ENCODE results near the gene CSTPP1. TPM values are rescaled to one million over a fixed set of nuclear protein-coding genes. Genes with fewer than 3 reads are reported as not detected.
"Not testable (repeated sequence)": the region's sequence is repeated elsewhere in the genome, so short reads cannot be mapped to it uniquely, and the experiment has no call there.

Gene CSTPP1
- total RNA-seq, 1 donor from 2014 or later: 29.6 TPM

DNA sequence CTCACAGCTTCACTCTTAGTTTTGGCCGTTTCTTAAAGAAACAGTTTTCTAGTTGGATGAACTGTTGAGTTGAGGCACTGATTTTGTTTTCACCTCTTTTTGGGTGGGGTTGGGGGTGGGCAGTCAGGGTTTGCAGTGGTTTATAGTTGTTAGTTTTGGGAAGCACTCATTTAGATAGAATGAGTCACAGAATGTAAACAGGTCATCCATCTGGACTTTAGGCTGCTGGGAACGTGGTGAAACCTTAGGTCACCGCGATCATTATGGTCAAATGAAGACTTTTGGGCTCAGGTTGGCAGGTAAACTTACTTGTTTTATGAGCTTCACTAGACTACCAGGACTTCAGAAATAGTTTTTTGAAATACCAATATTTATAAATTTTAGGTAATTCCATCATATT, 48.4 kb downstream of the CSTPP1 start:
- no peak overlapping the region for H3K9ac ChIP-seq (ENCODE audit: low read length)
- H3K9me3 Mint-ChIP-seq (ENCODE audit: unreplicated experiment): no peaks in the 10 kb centered on the region
- DNase-seq (ENCODE audit: low read depth) (no peak), FAIRE-seq (no peak)
- H3K4me3 Mint-ChIP-seq (ENCODE audit: unreplicated experiment): no peak overlapping the region
- H3K4me2 ChIP-seq (ENCODE audit: low read length): no peak overlapping the region
- H3K4me3 ChIP-seq (ENCODE audit: insufficient read depth, low read depth, low read length): no peak overlapping the region
- peaks cover 4% of the 10 kb centered on the region for H3K36me3 Mint-ChIP-seq (ENCODE audit: low read depth, unreplicated experiment)
- H3K79me2 ChIP-seq (ENCODE audit: insufficient read depth, low read length): peaks cover 3% of the 10 kb centered on the region
- H4K20me1 ChIP-seq (ENCODE audit: insufficient read depth, low read length): no peaks in the 10 kb centered on the region
- H3K36me3 ChIP-seq (ENCODE audit: insufficient read depth, low read length): peaks cover 2% of the 10 kb centered on the region
- H3K27ac ChIP-seq (ENCODE audit: low read depth, low read length): no peak overlapping the region
- H3K27me3 Mint-ChIP-seq (ENCODE audit: low read depth, unreplicated experiment): no peaks in the 10 kb centered on the region
- no peaks in the 10 kb centered on the region for H3K4me1 ChIP-seq (ENCODE audit: insufficient read depth, low read length)
- no peaks in the 10 kb centered on the region for H3K27me3 ChIP-seq (ENCODE audit: insufficient read depth, low read length)
- H3K27ac Mint-ChIP-seq (ENCODE audit: unreplicated experiment): no peak overlapping the region
- no peak overlapping the region for H2AFZ ChIP-seq (ENCODE audit: low read depth, low read length)
- TF ChIP-seq EZH2 (IDR thresholded peaks at IDR 0.05; ENCODE audit: insufficient read depth, low read length): no peak
- TF ChIP-seq, protein P1, sequence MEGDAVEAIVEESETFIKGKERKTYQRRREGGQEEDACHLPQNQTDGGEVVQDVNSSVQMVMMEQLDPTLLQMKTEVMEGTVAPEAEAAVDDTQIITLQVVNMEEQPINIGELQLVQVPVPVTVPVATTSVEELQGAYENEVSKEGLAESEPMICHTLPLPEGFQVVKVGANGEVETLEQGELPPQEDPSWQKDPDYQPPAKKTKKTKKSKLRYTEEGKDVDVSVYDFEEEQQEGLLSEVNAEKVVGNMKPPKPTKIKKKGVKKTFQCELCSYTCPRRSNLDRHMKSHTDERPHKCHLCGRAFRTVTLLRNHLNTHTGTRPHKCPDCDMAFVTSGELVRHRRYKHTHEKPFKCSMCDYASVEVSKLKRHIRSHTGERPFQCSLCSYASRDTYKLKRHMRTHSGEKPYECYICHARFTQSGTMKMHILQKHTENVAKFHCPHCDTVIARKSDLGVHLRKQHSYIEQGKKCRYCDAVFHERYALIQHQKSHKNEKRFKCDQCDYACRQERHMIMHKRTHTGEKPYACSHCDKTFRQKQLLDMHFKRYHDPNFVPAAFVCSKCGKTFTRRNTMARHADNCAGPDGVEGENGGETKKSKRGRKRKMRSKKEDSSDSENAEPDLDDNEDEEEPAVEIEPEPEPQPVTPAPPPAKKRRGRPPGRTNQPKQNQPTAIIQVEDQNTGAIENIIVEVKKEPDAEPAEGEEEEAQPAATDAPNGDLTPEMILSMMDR (IDR thresholded peaks at IDR 0.05; ENCODE audit: insufficient read depth, low read depth, low read length): no peak
- peaks cover 2% of the 10 kb centered on the region for H3K4me1 Mint-ChIP-seq (ENCODE audit: low read depth, unreplicated experiment)
- no peaks in the 10 kb centered on the region for H3K9me3 ChIP-seq (ENCODE audit: insufficient read depth, low read depth, low read length)

DNA sequence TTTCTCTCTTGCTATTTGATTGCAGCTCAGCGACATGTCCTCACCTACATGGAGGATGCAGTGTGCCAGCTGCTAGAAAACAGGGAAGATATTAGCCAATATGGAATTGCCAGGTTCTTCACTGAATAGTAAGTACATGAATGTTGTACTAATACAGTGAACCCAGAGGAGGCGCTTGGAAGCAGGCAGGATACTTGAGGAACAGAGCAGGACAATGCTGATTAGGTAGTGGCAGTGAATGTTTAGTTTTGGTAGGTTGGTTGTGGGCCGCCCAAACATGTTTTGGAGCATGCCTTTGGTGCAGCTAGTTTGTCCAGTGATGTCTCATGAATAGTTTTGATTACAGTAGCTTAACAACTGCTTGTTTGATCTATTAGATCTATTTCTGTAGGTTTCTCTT, 50.6 kb downstream of the CSTPP1 start:
- Mint-ChIP-seq H3K27me3 (ENCODE audit: low read depth, unreplicated experiment) (no peaks in the 10 kb centered on the region), H3K4me3 (ENCODE audit: unreplicated experiment) (no peak overlapping the region), H3K27ac (ENCODE audit: unreplicated experiment) (no peak overlapping the region), H3K9me3 (ENCODE audit: unreplicated experiment) (peaks cover under 1% of the 10 kb centered on the region), H3K36me3 (ENCODE audit: low read depth, unreplicated experiment) (peaks cover 13% of the 10 kb centered on the region), H3K4me1 (ENCODE audit: low read depth, unreplicated experiment) (peaks cover 5% of the 10 kb centered on the region)
- Histone ChIP-seq H3K4me1 (ENCODE audit: insufficient read depth, low read length) (no peaks in the 10 kb centered on the region), H3K9ac (ENCODE audit: low read length) (no peak overlapping the region), H3K79me2 (ENCODE audit: insufficient read depth, low read length) (peaks cover 3% of the 10 kb centered on the region), H3K27me3 (ENCODE audit: insufficient read depth, low read length) (no peaks in the 10 kb centered on the region), H3K4me2 (ENCODE audit: low read length) (no peak overlapping the region), H3K27ac (ENCODE audit: low read depth, low read length) (no peak overlapping the region), H4K20me1 (ENCODE audit: insufficient read depth, low read length) (peaks cover 3% of the 10 kb centered on the region), H3K36me3 (ENCODE audit: insufficient read depth, low read length) (peaks cover 2% of the 10 kb centered on the region), H3K9me3 (ENCODE audit: insufficient read depth, low read depth, low read length) (no peaks in the 10 kb centered on the region), H2AFZ (ENCODE audit: low read depth, low read length) (no peak overlapping the region), H3K4me3 (ENCODE audit: insufficient read depth, low read depth, low read length) (no peak overlapping the region)
- no peak for DNase-seq (ENCODE audit: low read depth)
- FAIRE-seq: no peak
- no peak for TF ChIP-seq EZH2 (IDR thresholded peaks at IDR 0.05; ENCODE audit: insufficient read depth, low read length)
- TF ChIP-seq, protein P1 (IDR thresholded peaks at IDR 0.05; ENCODE audit: insufficient read depth, low read depth, low read length): no peak

DNA sequence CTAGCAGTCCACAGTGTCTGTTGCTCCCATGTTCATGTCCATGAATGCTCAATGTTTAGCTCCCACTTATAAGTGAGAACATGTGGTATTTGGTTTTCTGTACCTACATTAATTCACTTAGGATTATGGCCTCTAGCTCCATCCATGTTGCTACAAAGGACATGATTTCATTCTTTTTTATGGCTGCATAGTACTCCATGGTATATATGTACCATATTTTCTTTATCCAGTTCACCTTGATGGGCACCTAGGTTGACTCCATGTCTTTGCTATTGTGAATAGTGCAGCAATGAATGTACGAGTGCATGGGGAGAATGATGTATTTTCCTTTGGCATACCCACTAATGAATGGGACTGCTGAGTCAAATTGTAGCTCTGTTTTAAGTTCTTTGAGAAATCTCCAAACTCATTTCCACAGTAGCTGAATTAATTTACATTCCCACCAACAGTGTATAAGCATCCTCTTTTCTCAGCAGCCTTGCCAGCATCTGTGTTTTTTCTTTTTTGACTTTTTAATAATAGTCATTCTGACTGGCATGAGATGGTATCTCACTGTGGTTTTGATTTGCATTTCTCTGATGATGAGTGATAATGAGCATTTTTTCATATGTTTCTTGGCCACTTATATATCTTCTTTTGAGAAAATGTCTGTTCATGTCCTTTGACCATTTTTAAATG, 53.4 kb downstream of the CSTPP1 start:
- not testable (repeated sequence) for H3K36me3 ChIP-seq (ENCODE audit: insufficient read depth, low read length); H3K4me1 ChIP-seq (ENCODE audit: insufficient read depth, low read length); H3K27ac ChIP-seq (ENCODE audit: low read depth, low read length); FAIRE-seq; H3K9me3 Mint-ChIP-seq (ENCODE audit: unreplicated experiment); H3K27me3 Mint-ChIP-seq (ENCODE audit: low read depth, unreplicated experiment); H3K4me2 ChIP-seq (ENCODE audit: low read length); H3K4me3 Mint-ChIP-seq (ENCODE audit: unreplicated experiment); H3K9ac ChIP-seq (ENCODE audit: low read length); H4K20me1 ChIP-seq (ENCODE audit: insufficient read depth, low read length); H2AFZ ChIP-seq (ENCODE audit: low read depth, low read length); H3K4me1 Mint-ChIP-seq (ENCODE audit: low read depth, unreplicated experiment); H3K79me2 ChIP-seq (ENCODE audit: insufficient read depth, low read length); H3K4me3 ChIP-seq (ENCODE audit: insufficient read depth, low read depth, low read length); H3K27ac Mint-ChIP-seq (ENCODE audit: unreplicated experiment); H3K9me3 ChIP-seq (ENCODE audit: insufficient read depth, low read depth, low read length); H3K27me3 ChIP-seq (ENCODE audit: insufficient read depth, low read length); DNase-seq (ENCODE audit: low read depth)
- peaks cover 22% of the 10 kb centered on the region for H3K36me3 Mint-ChIP-seq (ENCODE audit: low read depth, unreplicated experiment)
